GM12878 (cell line): ENCODE measurements around the gene SPATA24. TPM values are rescaled to one million over a fixed set of nuclear protein-coding genes. Genes with fewer than 3 reads are reported as not detected.
A peak's percentile ranks its signal among the peaks of the same experiment; 100 is the strongest.

Experiments
- ATAC-seq: fragments of 200-7000 bp; cut with Tn5 transposase; 3 replicates; pipeline ENCODE4 v1.9.1; 2020; ENCODE audit warnings: mild to moderate bottlenecking, moderate library complexity
- BruUV-seq: library from RNA; stranded (reverse); fragments of 400-500 nt; replicated peaks from 2 replicates; lab custom pipeline; 2021; lab: Mats Ljungman, UMichigan
- CTCF ChIA-PET: fragments of 300-600 bp; sonication (Branson Sonifier 250); formaldehyde crosslinking; extraction: SDS; loops from one replicate; lab custom pipeline; 2021; ENCODE audit warnings: inconsistent platforms; lab: Yijun Ruan, JAX
- POLR2A ChIA-PET: fragments of 350-600 bp; formaldehyde crosslinking; extraction: SDS; loops from one replicate; lab custom pipeline; 2021; ENCODE audit warnings: inconsistent platforms; lab: Charles Lee
- RAD21 ChIA-PET: fragments of 300-600 bp; sonication (Branson Sonifier 250); formaldehyde crosslinking; loops from one replicate; lab custom pipeline; 2023; ENCODE audit warnings: antibody characterized with exemption; ENCODE audit not compliant: unreplicated experiment; lab: Charles Lee
- SMC1A ChIA-PET: fragments of 300-600 bp; sonication (Branson Sonifier 250); formaldehyde crosslinking; loops from one replicate; lab custom pipeline; 2023; ENCODE audit not compliant: unreplicated experiment, uncharacterized antibody; lab: Charles Lee
- DNase-seq: peaks from one replicate; pipeline ENCODE4 v3.0.0-alpha.2; 2011; ENCODE audit warnings: low read depth, low spot score
- FAIRE-seq: peaks from 3 replicates; lab custom pipeline; 2011; peaks lifted over from hg19 to GRCh38; lab: Jason Lieb, UNC
- H2AFZ ChIP-seq: 2 replicates; pipeline ENCODE4 v1.6.0; 2011; ENCODE audit warnings: low read depth, low read length, control low read depth; ENCODE audit not compliant: control insufficient read depth
- H3K27ac ChIP-seq: 2 replicates; pipeline ENCODE4 v1.5.1; 2011; ENCODE audit warnings: control low read depth; ENCODE audit not compliant: control insufficient read depth, insufficient read depth
- H3K27me3 ChIP-seq, 2 experiments: replicated peaks in 1 of 2; 2 replicates each; pipeline versions ENCODE4 v1.6.0 to v1.6.1; 2011; ENCODE audit warnings: low read length in 1 of 2; ENCODE audit not compliant: control insufficient read depth in 2 of 2, insufficient read depth in 2 of 2
- H3K36me3 ChIP-seq, 2 experiments: 2 replicates each; pipeline ENCODE4 v1.5.1; 2011; ENCODE audit warnings: low read length in 1 of 2; ENCODE audit not compliant: control insufficient read depth in 2 of 2, insufficient read depth in 2 of 2
- H3K4me1 ChIP-seq: 2 replicates; pipeline ENCODE4 v1.6.1; 2011; ENCODE audit warnings: mild to moderate bottlenecking, low read length, moderate library complexity, mixed read lengths; ENCODE audit not compliant: control insufficient read depth, insufficient read depth
- H3K4me2 ChIP-seq: 2 replicates; pipeline ENCODE4 v1.6.0; 2011; ENCODE audit warnings: control low read depth; ENCODE audit not compliant: control insufficient read depth, insufficient read depth
- H3K4me3 ChIP-seq: fragments of 200-600 bp; sonication (generic); 2 replicates; pipeline ENCODE4 v1.5.1; 2016
- H3K79me2 ChIP-seq: 2 replicates; pipeline ENCODE4 v1.6.0; 2011; ENCODE audit warnings: low read length; ENCODE audit not compliant: control insufficient read depth, insufficient read depth
- H3K9ac ChIP-seq: 2 replicates; pipeline ENCODE4 v1.8.0; 2011; ENCODE audit warnings: low read length, control low read depth, mixed read lengths; ENCODE audit not compliant: control insufficient read depth, insufficient read depth
- H3K9me3 ChIP-seq: replicated peaks from 3 replicates; pipeline ENCODE4 v1.5.1; 2011; ENCODE audit warnings: mild to moderate bottlenecking, low read length; ENCODE audit not compliant: control insufficient read depth, insufficient read depth
- H4K20me1 ChIP-seq: 2 replicates; pipeline ENCODE4 v1.6.0; 2011; ENCODE audit not compliant: control insufficient read depth, insufficient read depth
- CEBPB ChIP-seq, 2 experiments: fragments of 150-350 bp in 1 of 2; IDR thresholded peaks; 2 replicates each; pipeline ENCODE4 v1.6.1; 2012 to 2014; ENCODE audit warnings: low read depth in 2 of 2, low read length in 2 of 2, borderline replicate concordance in 1 of 2, inconsistent platforms in 1 of 2
- CHD2 ChIP-seq: IDR thresholded peaks from 2 replicates; pipeline ENCODE4 v1.6.1; 2011; ENCODE audit warnings: low read depth, low read length, improper control_type of control experiment, borderline replicate concordance
- EED ChIP-seq: sonication (generic); IDR thresholded peaks from 2 replicates; pipeline ENCODE4 v1.6.1; 2016; ENCODE audit warnings: antibody characterized with exemption, low read depth
- EGR1 ChIP-seq, 2 experiments: IDR thresholded peaks; 1 replicate in 1 of 2; 2 replicates in 1 of 2; pipeline ENCODE4 v1.6.1; 2011 to 2012; ENCODE audit warnings: low read depth in 2 of 2, low read length in 2 of 2, borderline replicate concordance in 1 of 2, mild to moderate bottlenecking in 1 of 2, moderate library complexity in 1 of 2
- LARP7 ChIP-seq: fragments of 450-650 bp; IDR thresholded peaks from 2 replicates; pipeline ENCODE4 v1.6.1; 2017; ENCODE audit warnings: mild to moderate bottlenecking
- NRF1 ChIP-seq: conservative IDR thresholded peaks from 2 replicates; pipeline ENCODE4 v1.6.1; 2011; ENCODE audit warnings: mild to moderate bottlenecking, low read depth, low read length, improper control_type of control experiment
- PAX5 ChIP-seq: IDR thresholded peaks from 2 replicates; pipeline ENCODE4 v1.6.1; 2011; ENCODE audit warnings: low read depth, low read length, borderline replicate concordance
- PAX8 ChIP-seq: fragments of 450-650 bp; IDR thresholded peaks from 2 replicates; pipeline ENCODE4 v1.6.1; 2017; ENCODE audit warnings: mild to moderate bottlenecking, moderate library complexity
- PML ChIP-seq: IDR thresholded peaks from 2 replicates; pipeline ENCODE4 v1.6.1; 2012; ENCODE audit warnings: low read length, inconsistent platforms
- SMARCA5 ChIP-seq: fragments of 450-650 bp; IDR thresholded peaks from 2 replicates; pipeline ENCODE4 v1.6.1; 2017; ENCODE audit warnings: mild to moderate bottlenecking
- WGBS: methylation state at CpG from one replicate; pipeline ENCODE4 v1.1.6; 2016; ENCODE audit warnings: low lambda C conversion rate; ENCODE audit not compliant: insufficient replicate concordance, insufficient coverage; ENCODE audit errors: missing lambda C conversion rate; 5-methylcytosine and 5-hydroxymethylcytosine counted together
- in situ Hi-C: fragments of 300-500 bp; cut with MboI; formaldehyde crosslinking; loops from 9 replicates; pipeline ENCODE4 v1.14.3; 2018; ENCODE audit warnings: mixed read lengths
- intact Hi-C: fragments of 100-400 bp; cut with micrococcal nuclease; formaldehyde crosslinking; loops from one replicate; pipeline ENCODE4 v1.14.2; 2022; ENCODE audit not compliant: unreplicated experiment
- polyA plus RNA-seq, 11 experiments: library from polyadenylated mRNA; depleted of rRNA in 4 of 11; unstranded in 6 of 11; stranded (reverse) in 5 of 11; fragments of >200 nt; fragmentation: Nextera tagmentation in 4 of 11; fragmentation: Illumina TruSeq in 1 of 11; extraction: Ambion mirVana in 4 of 11; extraction: Trizol in 1 of 11; gene quantifications; 1 replicate in 1 of 11; 2 replicates in 10 of 11; pipeline versions ENCODE4 v1.2.1 to v1.2.3, GENCODE V29; 2011 to 2016; ENCODE audit warnings: inconsistent platforms in 2 of 11, missing spikeins in 2 of 11, low read depth in 1 of 11
- total RNA-seq, 4 experiments: library from RNA; depleted of rRNA in 3 of 4; stranded (reverse); fragments of >200 nt in 3 of 4; fragmentation: Illumina TruSeq in 1 of 4; extraction: Trizol in 1 of 4; gene quantifications; 2 replicates each; pipeline versions ENCODE4 v1.2.1 to v1.2.3, GENCODE V29; 2013 to 2021
- TF ChIP-seq, protein P1 (sequence below): fragments of 450-650 bp; IDR thresholded peaks from 2 replicates; pipeline ENCODE4 v1.6.1; 2016; ENCODE audit warnings: mild to moderate bottlenecking, moderate library complexity, borderline replicate concordance
- TF ChIP-seq, protein P2 (sequence below): IDR thresholded peaks from 2 replicates; pipeline ENCODE4 v1.6.1; 2011; ENCODE audit warnings: borderline replicate concordance, low read depth, mild to moderate bottlenecking, moderate library complexity, mixed read lengths, low read length; ENCODE audit not compliant: insufficient read depth; ENCODE audit errors: extremely low read length

SPATA24 gene
- total and polyA plus RNA-seq, 10 of the 15 experiments (the other 5 are each of a cell fraction or from before 2014, with no cell fraction given): 4.1 to 9.8 (median 7.3) TPM

GRCh38 chr5:139446956-139447779, 43.3 kb upstream of the SPATA24 start (continued):
- peak; percentile 83 for TF ChIP-seq PAX5
- TF ChIP-seq PAX8: no peak
- peak in 1 of 2 experiments; percentile 86; a peak in 1 of 4 replicates for TF ChIP-seq CEBPB (IDR thresholded peaks at IDR 0.05; ENCODE audit: borderline replicate concordance in 1 of 2, low read depth in 2 of 2, low read length in 2 of 2)
- TF ChIP-seq EED: peak; percentile 99
- 0 out of 2 replicates have a peak, but pooled peaks have one; percentile 32 for TF ChIP-seq CHD2
- no peak for TF ChIP-seq NRF1
- 0 out of 2 replicates have a peak, but pooled peaks have one; percentile 35 for TF ChIP-seq SMARCA5
- TF ChIP-seq PML: peak; percentile 82

DNA sequence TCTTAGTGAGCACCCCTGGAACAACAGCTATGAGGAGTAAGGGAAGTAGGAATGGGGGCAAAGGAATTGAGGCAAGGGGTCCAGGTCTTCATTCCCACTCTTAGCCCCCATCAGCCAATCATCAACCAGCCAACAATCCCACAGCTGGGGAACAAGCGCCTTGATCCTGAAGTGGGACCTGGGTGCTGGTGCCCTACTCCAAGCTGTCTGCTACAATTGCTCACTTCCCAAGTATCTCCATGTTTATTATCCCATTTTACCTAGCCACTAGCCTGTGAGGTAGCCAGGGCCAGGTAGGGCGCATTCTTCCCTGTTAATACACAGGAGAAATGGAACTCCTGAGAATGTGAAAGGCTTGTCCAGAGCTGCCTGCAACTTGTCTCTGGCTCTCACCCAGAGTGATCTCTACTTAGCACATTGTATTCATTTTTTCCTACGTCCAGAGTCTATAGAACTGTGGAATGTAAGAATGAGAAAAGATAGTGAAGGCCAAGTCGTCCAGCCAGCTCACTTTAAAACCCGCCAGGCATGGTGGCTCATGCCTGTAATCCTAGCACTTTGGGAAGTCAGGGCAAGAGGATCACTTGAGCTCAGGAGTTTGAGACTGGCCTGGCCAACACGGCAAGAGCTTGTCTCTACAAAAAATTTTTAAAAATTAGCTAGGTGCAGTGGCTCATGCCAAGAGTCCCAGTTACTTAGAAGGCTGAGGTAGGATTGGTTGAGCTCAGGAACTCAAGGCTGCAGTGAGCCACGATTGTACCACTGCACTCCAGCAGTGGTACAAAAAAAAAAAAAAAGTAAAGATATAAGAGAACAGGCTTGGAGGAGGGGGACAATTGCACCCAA, 41.7 kb upstream of the SPATA24 start:
- DNase-seq: no peak
- H3K27me3 ChIP-seq: no peaks in the 10 kb centered on the region
- no peak overlapping the region for H3K27ac ChIP-seq
- TF ChIP-seq, protein P1, sequence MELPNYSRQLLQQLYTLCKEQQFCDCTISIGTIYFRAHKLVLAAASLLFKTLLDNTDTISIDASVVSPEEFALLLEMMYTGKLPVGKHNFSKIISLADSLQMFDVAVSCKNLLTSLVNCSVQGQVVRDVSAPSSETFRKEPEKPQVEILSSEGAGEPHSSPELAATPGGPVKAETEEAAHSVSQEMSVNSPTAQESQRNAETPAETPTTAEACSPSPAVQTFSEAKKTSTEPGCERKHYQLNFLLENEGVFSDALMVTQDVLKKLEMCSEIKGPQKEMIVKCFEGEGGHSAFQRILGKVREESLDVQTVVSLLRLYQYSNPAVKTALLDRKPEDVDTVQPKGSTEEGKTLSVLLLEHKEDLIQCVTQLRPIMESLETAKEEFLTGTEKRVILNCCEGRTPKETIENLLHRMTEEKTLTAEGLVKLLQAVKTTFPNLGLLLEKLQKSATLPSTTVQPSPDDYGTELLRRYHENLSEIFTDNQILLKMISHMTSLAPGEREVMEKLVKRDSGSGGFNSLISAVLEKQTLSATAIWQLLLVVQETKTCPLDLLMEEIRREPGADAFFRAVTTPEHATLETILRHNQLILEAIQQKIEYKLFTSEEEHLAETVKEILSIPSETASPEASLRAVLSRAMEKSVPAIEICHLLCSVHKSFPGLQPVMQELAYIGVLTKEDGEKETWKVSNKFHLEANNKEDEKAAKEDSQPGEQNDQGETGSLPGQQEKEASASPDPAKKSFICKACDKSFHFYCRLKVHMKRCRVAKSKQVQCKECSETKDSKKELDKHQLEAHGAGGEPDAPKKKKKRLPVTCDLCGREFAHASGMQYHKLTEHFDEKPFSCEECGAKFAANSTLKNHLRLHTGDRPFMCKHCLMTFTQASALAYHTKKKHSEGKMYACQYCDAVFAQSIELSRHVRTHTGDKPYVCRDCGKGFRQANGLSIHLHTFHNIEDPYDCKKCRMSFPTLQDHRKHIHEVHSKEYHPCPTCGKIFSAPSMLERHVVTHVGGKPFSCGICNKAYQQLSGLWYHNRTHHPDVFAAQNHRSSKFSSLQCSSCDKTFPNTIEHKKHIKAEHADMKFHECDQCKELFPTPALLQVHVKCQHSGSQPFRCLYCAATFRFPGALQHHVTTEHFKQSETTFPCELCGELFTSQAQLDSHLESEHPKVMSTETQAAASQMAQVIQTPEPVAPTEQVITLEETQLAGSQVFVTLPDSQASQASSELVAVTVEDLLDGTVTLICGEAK: no peak
- TF ChIP-seq, protein P2, sequence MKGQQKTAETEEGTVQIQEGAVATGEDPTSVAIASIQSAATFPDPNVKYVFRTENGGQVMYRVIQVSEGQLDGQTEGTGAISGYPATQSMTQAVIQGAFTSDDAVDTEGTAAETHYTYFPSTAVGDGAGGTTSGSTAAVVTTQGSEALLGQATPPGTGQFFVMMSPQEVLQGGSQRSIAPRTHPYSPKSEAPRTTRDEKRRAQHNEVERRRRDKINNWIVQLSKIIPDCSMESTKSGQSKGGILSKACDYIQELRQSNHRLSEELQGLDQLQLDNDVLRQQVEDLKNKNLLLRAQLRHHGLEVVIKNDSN: no peak
- TF ChIP-seq LARP7 (no peak), EGR1 (IDR thresholded peaks at IDR 0.05; ENCODE audit: borderline replicate concordance in 1 of 2, low read depth in 2 of 2, low read length in 2 of 2) (no peak)
- TF ChIP-seq, all 136 proteins: peak for 0
- no peak for ATAC-seq
- Histone ChIP-seq H3K4me1 (peaks cover 27% of the 10 kb centered on the region), H3K4me2 (no peak overlapping the region), H3K9me3 (no peaks in the 10 kb centered on the region; the same call in 1 of the 3 replicates), H3K9ac (no peak overlapping the region), H4K20me1 (no peaks in the 10 kb centered on the region), H3K4me3 (no peak overlapping the region), H3K79me2 (no peaks in the 10 kb centered on the region), H2AFZ (no peak overlapping the region), H3K36me3 (no peaks in the 10 kb centered on the region)
- no TSS peak for BruUV-seq
- CTCF ChIA-PET: interaction anchor here (0.7 to 3.4 kb wide), 7 partner anchors 8 to 70 kb away, joined by 3 to 16 read pairs (median 7); no protein-coding TSS in a partner anchor
- in situ Hi-C loops (no loop called here), intact Hi-C loops (loop anchor here (2.0 kb wide), 1 partner anchor 41 kb away; the partner anchor contains the start of gene SPATA24)
- RAD21 ChIA-PET: interaction anchor here (0.8 to 1.2 kb wide), 5 partner anchors 8 to 83 kb away, joined by 3 to 5 read pairs (median 4); no protein-coding TSS in a partner anchor
- SMC1A ChIA-PET: interaction anchor here (1.5 to 7.7 kb wide), 4 partner anchors 9 to 68 kb away, joined by 3 to 86 read pairs (median 22); partner anchors contain the start of gene DNAJC18
- no peak for FAIRE-seq
- WGBS: 69% methylated on average over 7 of the region's 7 CpGs
- POLR2A ChIA-PET: interaction anchor here (0.6 to 1.9 kb wide), 7 partner anchors 9 to 120 kb away, joined by 3 to 11 read pairs (median 4); partner anchors contain the start of gene SMIM33
